RKO (cell line): ENCODE measurements around the gene KRTAP3-1.
A peak's percentile ranks its signal among the peaks of the same experiment; 100 is the strongest.

ENCODE experiments used
- DNase-seq: peaks from one replicate; pipeline ENCODE4 v3.0.0-alpha.2; 2016; ENCODE audit warnings: low spot score

The KRTAP3-1 gene

GRCh38 chr17:40978575-40979151 lies 30.3 kb downstream of the KRTAP3-1 start:
- DNase-seq, result no peak

- DNase-seq, result no peak
These were observed 33.4 kb downstream of the KRTAP3-1 start for GRCh38 chr17:40975516-40975915.

- no peak for DNase-seq
These were observed 34.6 kb downstream of the KRTAP3-1 start for GRCh38 chr17:40974366-40974765.

- DNase-seq, result no peak
These were observed 41.3 kb downstream of the KRTAP3-1 start for GRCh38 chr17:40967582-40967981.

- no peak for DNase-seq
These were observed 42.1 kb downstream of the KRTAP3-1 start, which contains the start of gene KRT39 for GRCh38 chr17:40966848-40967247. Gene KRT39 (minus strand): TSS chr17:40966948. CDS start chr17:40966856, 92 bp downstream.

- DNase-seq, result peak; percentile 53
These were observed 45.1 kb downstream of the KRTAP3-1 start for GRCh38 chr17:40963838-40964237.

- no peak for DNase-seq
These were observed 46.8 kb downstream of the KRTAP3-1 start for GRCh38 chr17:40962059-40962561.

GRCh38 chr17:40961591-40961990 lies 47.3 kb downstream of the KRTAP3-1 start:
- no peak for DNase-seq

- no peak for DNase-seq
These were observed 48.8 kb downstream of the KRTAP3-1 start for GRCh38 chr17:40960144-40960543.
